HepG2 (cell line): Measurements from ENCODE around the gene ESPN. TPM values are rescaled to one million over a fixed set of nuclear protein-coding genes. Genes with fewer than 3 reads are reported as not detected.

ENCODE experiments used
- AHR ChIP-seq: IDR thresholded peaks from 2 replicates; pipeline ENCODE4 v1.6.1; 2018; ENCODE audit warnings: missing genetic modification reagents, missing compliant biosample characterization
- ATF7 ChIP-seq, 2 experiments: fragments of 450-650 bp in 1 of 2; sonication (generic) in 1 of 2; formaldehyde crosslinking in 1 of 2; IDR thresholded peaks; 2 replicates each; pipeline versions ENCODE4 v1.4.0 to v1.6.1; 2016 to 2020; ENCODE audit warnings: antibody characterized with exemption in 1 of 2, mild to moderate bottlenecking in 1 of 2, missing genetic modification reagents in 1 of 2
- CCAR2 ChIP-seq: fragments of 200-400 bp; formaldehyde crosslinking; optimal IDR thresholded peaks from 2 replicates; pipeline ENCODE3; 2018; ENCODE audit warnings: low read depth, mild to moderate bottlenecking, low read length, moderate library complexity
- EEA1 ChIP-seq: sonication (generic); formaldehyde crosslinking; IDR thresholded peaks from 2 replicates; pipeline ENCODE4 v1.5.1; 2020; ENCODE audit warnings: mild to moderate bottlenecking, missing genetic modification reagents, borderline replicate concordance
- GPN1 ChIP-seq: sonication (generic); formaldehyde crosslinking; IDR thresholded peaks from 2 replicates; pipeline ENCODE4 v1.5.1; 2020; ENCODE audit warnings: missing genetic modification reagents, borderline replicate concordance
- KAT2B ChIP-seq: fragments of 150-350 bp; IDR thresholded peaks from 2 replicates; pipeline ENCODE4 v1.6.1; 2014; ENCODE audit warnings: low read depth, low read length, borderline replicate concordance
- MBNL3 ChIP-seq: fragments of 250-450 bp; sonication (Bioruptor Pico); conservative IDR thresholded peaks from 2 replicates; pipeline ENCODE4 v1.8.0; 2022; ENCODE audit warnings: mild to moderate bottlenecking, inconsistent platforms
- MED13 ChIP-seq: sonication (generic); formaldehyde crosslinking; IDR thresholded peaks from 2 replicates; pipeline ENCODE4 v1.5.0; 2020; ENCODE audit warnings: missing genetic modification reagents
- MTF2 ChIP-seq: sonication (generic); formaldehyde crosslinking; IDR thresholded peaks from 2 replicates; pipeline ENCODE4 v1.5.0; 2020; ENCODE audit warnings: missing genetic modification reagents, borderline replicate concordance
- MXI1 ChIP-seq: IDR thresholded peaks from 3 replicates; pipeline ENCODE4 v1.6.1; 2012; ENCODE audit warnings: low read depth, low read length, inconsistent platforms, borderline replicate concordance
- NRL ChIP-seq: sonication (generic); formaldehyde crosslinking; IDR thresholded peaks from 2 replicates; pipeline ENCODE4 v1.5.0; 2020; ENCODE audit warnings: missing genetic modification reagents, mild to moderate bottlenecking, moderate library complexity, borderline replicate concordance
- SAP130 ChIP-seq: IDR thresholded peaks from 2 replicates; pipeline ENCODE4 v1.6.1; 2016; ENCODE audit warnings: low read depth
- SP1 ChIP-seq, 2 experiments: fragments of 450-650 bp in 1 of 2; sonication (generic) in 1 of 2; formaldehyde crosslinking in 1 of 2; IDR thresholded peaks; 2 replicates each; pipeline versions ENCODE4 v1.4.0 to v1.6.1; 2016 to 2020; ENCODE audit warnings: missing genetic modification reagents in 1 of 2
- ZC3H13 ChIP-seq: sonication (generic); formaldehyde crosslinking; IDR thresholded peaks from 2 replicates; pipeline ENCODE4 v1.8.1; 2023; ENCODE audit warnings: mild to moderate bottlenecking, missing genetic modification reagents, moderate library complexity
- ZC3H4 ChIP-seq: sonication (generic); formaldehyde crosslinking; IDR thresholded peaks from 2 replicates; pipeline ENCODE4 v1.4.0; 2020; ENCODE audit warnings: missing genetic modification reagents, borderline replicate concordance
- ZNF136 ChIP-seq: sonication (generic); formaldehyde crosslinking; IDR thresholded peaks from 2 replicates; pipeline ENCODE4 v1.8.1; 2022; ENCODE audit warnings: low read depth, mild to moderate bottlenecking, moderate library complexity, missing genetic modification reagents
- ZNF724P ChIP-seq: sonication (generic); formaldehyde crosslinking; IDR thresholded peaks from 2 replicates; pipeline ENCODE4 v1.8.0; 2022; ENCODE audit warnings: missing genetic modification reagents, borderline replicate concordance
- ZNF777 ChIP-seq: sonication (generic); formaldehyde crosslinking; IDR thresholded peaks from 2 replicates; pipeline ENCODE4 v1.4.0; 2020; ENCODE audit warnings: missing genetic modification reagents
- polyA plus RNA-seq, 8 experiments: library from polyadenylated mRNA; depleted of rRNA in 3 of 8; stranded (reverse) in 7 of 8; unstranded in 1 of 8; fragments of >200 nt; fragmentation: Illumina TruSeq in 4 of 8; extraction: Trizol in 4 of 8; gene quantifications; 2 replicates each; pipeline versions ENCODE4 v1.2.1 to v1.2.3, GENCODE V29; 2011 to 2016; ENCODE audit warnings: low read depth in 4 of 8, missing spikeins in 1 of 8, mixed read lengths in 1 of 8; ENCODE audit not compliant: insufficient read depth in 1 of 8
- total RNA-seq, 5 experiments: library from RNA; depleted of rRNA; stranded (reverse); fragments of >200 nt; fragmentation: Illumina TruSeq; extraction: Trizol; gene quantifications; 2 replicates each; pipeline ENCODE4 v1.2.3, GENCODE V29; 2016; ENCODE audit warnings: low read depth in 1 of 5
- TF ChIP-seq, protein P1 (sequence below): conservative IDR thresholded peaks from 2 replicates; pipeline ENCODE4 v1.6.1; 2018; ENCODE audit warnings: missing genetic modification reagents
- TF ChIP-seq, protein P2 (sequence below): sonication (generic); formaldehyde crosslinking; IDR thresholded peaks from 2 replicates; pipeline ENCODE4 v1.5.1; 2020; ENCODE audit warnings: missing genetic modification reagents, mild to moderate bottlenecking, borderline replicate concordance
- TF ChIP-seq, protein P3 (sequence below): sonication (generic); formaldehyde crosslinking; IDR thresholded peaks from 2 replicates; pipeline ENCODE4 v1.4.0; 2020; ENCODE audit warnings: missing genetic modification reagents
- TF ChIP-seq, protein P4 (sequence below): sonication (generic); formaldehyde crosslinking; IDR thresholded peaks from 2 replicates; pipeline ENCODE4 v1.5.1; 2020; ENCODE audit warnings: missing genetic modification reagents, mild to moderate bottlenecking, borderline replicate concordance

Gene ESPN
- total and polyA plus RNA-seq, 2 of the 13 experiments (the other 11 are each of a cell fraction or from before 2014, with no cell fraction given) = 48.6 to 54.2 TPM

DNA sequence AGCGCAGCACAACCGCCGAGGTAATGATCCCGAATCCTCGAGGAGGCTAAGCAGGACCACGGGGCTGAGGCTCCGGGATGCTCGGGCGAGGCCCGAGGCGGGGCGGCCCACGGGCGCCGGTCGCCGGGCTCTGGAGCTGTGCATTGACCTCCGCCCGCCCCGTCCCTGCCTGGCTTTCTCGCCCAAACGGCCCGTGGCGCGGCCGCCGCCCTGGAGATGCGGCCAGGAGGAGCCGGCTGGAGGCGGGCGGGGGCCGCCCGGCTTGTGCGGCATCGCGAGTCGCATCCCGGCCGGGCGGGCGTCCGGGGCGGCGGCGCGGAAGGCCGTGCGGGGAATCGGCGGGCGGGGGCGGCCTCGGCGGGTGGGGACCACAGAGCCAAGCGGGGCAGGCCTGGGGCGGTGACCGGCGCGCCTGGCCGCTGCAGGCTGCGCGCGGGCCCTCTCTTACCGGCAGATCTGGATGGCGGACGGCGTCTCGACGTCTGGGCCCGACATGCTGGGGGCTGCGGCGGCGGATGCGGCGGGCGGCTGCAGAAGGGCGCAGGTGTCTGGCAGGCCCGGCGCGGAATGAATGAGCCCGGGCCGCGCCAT lies 31.7 kb upstream of the ESPN start (continued):
- TF ChIP-seq ZC3H4 (CRISPR knock-in tag) (no peak), CCAR2 (no peak), MBNL3 (no peak), AHR (no peak), MXI1 (0 out of 3 replicates have a peak, but pooled peaks have one; percentile 37), MTF2 (CRISPR knock-in tag) (no peak), ATF7 (IDR thresholded peaks at IDR 0.05) (no peak), ATF7 (CRISPR knock-in tag; IDR thresholded peaks at IDR 0.05) (no peak), EEA1 (CRISPR knock-in tag) (no peak; the same call in 1 of the 2 replicates), ZNF136 (CRISPR knock-in tag) (no peak), KAT2B (no peak), MED13 (CRISPR knock-in tag) (no peak), GPN1 (CRISPR knock-in tag) (no peak), SAP130 (CRISPR knock-in tag) (peak; percentile 74), ZC3H13 (CRISPR knock-in tag) (no peak), SP1 (IDR thresholded peaks at IDR 0.05) (no peak), SP1 (CRISPR knock-in tag; IDR thresholded peaks at IDR 0.05) (no peak; the same call in 1 of the 2 replicates), ZNF777 (CRISPR knock-in tag) (peak; percentile 64; the same call in 1 of the 2 replicates), NRL (CRISPR knock-in tag) (no peak), ZNF724P (CRISPR knock-in tag) (no peak)
- TF ChIP-seq, protein P1, sequence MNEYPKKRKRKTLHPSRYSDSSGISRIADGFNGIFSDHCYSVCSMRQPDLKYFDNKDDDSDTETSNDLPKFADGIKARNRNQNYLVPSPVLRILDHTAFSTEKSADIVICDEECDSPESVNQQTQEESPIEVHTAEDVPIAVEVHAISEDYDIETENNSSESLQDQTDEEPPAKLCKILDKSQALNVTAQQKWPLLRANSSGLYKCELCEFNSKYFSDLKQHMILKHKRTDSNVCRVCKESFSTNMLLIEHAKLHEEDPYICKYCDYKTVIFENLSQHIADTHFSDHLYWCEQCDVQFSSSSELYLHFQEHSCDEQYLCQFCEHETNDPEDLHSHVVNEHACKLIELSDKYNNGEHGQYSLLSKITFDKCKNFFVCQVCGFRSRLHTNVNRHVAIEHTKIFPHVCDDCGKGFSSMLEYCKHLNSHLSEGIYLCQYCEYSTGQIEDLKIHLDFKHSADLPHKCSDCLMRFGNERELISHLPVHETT (CRISPR knock-in tag) = no peak
- TF ChIP-seq, protein P2, sequence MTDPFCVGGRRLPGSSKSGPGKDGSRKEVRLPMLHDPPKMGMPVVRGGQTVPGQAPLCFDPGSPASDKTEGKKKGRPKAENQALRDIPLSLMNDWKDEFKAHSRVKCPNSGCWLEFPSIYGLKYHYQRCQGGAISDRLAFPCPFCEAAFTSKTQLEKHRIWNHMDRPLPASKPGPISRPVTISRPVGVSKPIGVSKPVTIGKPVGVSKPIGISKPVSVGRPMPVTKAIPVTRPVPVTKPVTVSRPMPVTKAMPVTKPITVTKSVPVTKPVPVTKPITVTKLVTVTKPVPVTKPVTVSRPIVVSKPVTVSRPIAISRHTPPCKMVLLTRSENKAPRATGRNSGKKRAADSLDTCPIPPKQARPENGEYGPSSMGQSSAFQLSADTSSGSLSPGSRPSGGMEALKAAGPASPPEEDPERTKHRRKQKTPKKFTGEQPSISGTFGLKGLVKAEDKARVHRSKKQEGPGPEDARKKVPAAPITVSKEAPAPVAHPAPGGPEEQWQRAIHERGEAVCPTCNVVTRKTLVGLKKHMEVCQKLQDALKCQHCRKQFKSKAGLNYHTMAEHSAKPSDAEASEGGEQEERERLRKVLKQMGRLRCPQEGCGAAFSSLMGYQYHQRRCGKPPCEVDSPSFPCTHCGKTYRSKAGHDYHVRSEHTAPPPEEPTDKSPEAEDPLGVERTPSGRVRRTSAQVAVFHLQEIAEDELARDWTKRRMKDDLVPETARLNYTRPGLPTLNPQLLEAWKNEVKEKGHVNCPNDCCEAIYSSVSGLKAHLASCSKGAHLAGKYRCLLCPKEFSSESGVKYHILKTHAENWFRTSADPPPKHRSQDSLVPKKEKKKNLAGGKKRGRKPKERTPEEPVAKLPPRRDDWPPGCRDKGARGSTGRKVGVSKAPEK (CRISPR knock-in tag) = no peak
- TF ChIP-seq, protein P3, sequence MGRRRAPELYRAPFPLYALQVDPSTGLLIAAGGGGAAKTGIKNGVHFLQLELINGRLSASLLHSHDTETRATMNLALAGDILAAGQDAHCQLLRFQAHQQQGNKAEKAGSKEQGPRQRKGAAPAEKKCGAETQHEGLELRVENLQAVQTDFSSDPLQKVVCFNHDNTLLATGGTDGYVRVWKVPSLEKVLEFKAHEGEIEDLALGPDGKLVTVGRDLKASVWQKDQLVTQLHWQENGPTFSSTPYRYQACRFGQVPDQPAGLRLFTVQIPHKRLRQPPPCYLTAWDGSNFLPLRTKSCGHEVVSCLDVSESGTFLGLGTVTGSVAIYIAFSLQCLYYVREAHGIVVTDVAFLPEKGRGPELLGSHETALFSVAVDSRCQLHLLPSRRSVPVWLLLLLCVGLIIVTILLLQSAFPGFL (CRISPR knock-in tag) = no peak
- TF ChIP-seq, protein P4, sequence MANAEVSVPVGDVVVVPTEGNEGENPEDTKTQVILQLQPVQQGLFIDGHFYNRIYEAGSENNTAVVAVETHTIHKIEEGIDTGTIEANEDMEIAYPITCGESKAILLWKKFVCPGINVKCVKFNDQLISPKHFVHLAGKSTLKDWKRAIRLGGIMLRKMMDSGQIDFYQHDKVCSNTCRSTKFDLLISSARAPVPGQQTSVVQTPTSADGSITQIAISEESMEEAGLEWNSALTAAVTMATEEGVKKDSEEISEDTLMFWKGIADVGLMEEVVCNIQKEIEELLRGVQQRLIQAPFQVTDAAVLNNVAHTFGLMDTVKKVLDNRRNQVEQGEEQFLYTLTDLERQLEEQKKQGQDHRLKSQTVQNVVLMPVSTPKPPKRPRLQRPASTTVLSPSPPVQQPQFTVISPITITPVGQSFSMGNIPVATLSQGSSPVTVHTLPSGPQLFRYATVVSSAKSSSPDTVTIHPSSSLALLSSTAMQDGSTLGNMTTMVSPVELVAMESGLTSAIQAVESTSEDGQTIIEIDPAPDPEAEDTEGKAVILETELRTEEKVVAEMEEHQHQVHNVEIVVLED (CRISPR knock-in tag) = no peak
